Measurements from ENCODE around the gene OR56A5.

GRCh38 chr11:5928811-5929210 lies 39.5 kb downstream of the OR56A5 start:
- TF ChIP-seq CTCF (IDR thresholded peaks at IDR 0.05; ENCODE audit: low read length), result no peak
- no peak for TF ChIP-seq EZH2 (optimal IDR thresholded peaks at IDR 0.05; ENCODE audit: low read depth, low read length)

Data from MM.1S (cell line).